Activated CD8-positive, alpha-beta memory T cell treated with anti-CD3 and anti-CD28 coated beads, Interleukin-2, amount 50 U/mL, for 48 hours (primary cell): ENCODE data around the gene SNX15.

Experiments used
- DNase-seq: peaks from one replicate; pipeline ENCODE4 v3.0.0-alpha.2; 2020

The SNX15 gene

DNA sequence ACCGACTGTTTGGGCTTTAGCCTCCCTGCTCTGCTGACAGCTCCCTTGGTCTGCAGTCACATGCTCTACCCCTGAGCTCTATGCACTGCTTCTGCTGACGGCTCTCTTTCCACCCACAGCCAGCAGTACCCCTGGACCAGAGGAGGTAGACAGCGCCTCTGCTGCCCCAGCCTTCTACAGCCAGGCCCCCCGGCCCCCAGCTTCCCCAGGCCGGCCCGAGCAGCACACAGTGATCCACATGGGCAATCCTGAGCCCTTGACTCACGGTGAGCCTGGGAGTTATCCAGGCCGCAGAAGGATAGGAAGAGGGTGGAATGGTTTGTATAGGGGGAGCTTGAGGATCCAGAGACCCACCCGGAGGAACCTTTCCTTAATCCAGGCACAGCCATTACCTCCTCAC, 59.6 kb downstream of the SNX15 start:
- no peak for DNase-seq

GRCh38 chr11:65087216-65087615, 60.0 kb downstream of the SNX15 start:
- no peak for DNase-seq

DNA sequence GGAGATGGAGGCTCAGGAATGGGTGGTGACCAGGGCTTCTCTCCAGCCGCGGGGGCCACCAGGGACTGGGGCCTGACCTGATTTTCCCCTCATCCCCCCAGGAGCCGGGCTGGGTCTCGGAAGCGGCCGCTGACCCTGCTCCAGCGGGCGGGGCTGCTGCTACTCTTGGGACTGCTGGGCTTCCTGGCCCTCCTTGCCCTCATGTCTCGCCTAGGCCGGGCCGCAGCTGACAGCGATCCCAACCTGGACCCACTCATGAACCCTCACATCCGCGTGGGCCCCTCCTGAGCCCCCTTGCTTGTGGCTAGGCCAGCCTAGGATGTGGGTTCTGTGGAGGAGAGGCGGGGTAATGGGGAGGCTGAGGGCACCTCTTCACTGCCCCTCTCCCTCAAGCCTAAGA, 60.6 kb downstream of the SNX15 start:
- no peak for DNase-seq

- DNase-seq = no peak
These were observed 62.4 kb downstream of the SNX15 start for GRCh38 chr11:65089621-65090020.
